DMS 273 (cell line): Measurements from ENCODE around the gene ITGAL.
"Not testable (repeated sequence)": the region's sequence is repeated elsewhere in the genome, so short reads cannot be mapped to it uniquely, and the experiment has no call there.

Experiments
- DNase-seq: peaks from one replicate; lab custom pipeline; 2025; ENCODE audit not compliant: unreplicated experiment; lab: John Stamatoyannopoulos, UW

Gene ITGAL

DNA sequence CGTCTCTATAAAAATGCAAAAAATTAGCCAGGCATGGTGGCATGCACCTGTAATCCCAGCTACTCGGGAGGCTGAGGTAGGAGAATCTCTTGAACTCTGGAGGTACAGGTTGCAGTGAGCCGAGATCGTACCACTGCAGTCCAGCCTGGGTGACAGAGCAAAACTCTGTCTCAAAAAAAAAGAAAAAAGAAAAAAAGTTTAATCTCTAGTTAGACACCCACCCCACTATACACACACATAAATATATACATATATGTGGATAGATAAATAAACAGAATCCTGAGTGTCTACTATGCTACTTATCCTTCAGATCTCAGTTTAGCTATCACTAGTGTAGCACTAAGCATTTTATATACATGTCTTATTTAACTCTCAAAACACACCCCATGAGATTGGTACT is 18.7 kb downstream of the ITGAL start:
- no peak for DNase-seq

DNA sequence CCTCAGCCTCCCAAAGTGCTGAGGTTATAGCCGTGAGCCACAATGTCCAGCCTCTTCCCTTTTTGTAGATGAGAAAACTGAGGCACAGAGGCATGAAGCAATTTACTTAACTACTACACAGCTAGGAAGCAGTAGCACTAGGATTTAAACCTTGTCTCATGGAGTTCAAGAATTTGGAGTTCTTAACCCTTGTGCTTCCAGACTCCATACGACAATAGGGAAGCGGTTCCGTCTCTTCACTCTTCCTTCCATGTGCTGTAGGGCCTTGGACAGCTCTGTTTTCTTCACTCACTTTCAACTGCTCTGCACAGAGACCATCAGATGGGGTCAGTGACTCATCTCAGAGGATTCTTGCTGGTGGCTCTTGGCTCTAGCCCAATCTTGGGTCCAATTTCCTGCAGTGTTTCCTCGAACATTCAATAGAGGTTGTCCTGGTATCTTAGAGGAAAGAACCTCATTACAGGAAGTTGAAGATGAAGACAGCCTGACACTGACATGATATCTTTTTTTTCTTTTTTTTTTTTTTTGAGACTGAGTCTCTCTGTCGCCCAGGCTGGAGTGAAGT is 19.3 kb downstream of the ITGAL start:
- peak; percentile 53 for DNase-seq

DNA sequence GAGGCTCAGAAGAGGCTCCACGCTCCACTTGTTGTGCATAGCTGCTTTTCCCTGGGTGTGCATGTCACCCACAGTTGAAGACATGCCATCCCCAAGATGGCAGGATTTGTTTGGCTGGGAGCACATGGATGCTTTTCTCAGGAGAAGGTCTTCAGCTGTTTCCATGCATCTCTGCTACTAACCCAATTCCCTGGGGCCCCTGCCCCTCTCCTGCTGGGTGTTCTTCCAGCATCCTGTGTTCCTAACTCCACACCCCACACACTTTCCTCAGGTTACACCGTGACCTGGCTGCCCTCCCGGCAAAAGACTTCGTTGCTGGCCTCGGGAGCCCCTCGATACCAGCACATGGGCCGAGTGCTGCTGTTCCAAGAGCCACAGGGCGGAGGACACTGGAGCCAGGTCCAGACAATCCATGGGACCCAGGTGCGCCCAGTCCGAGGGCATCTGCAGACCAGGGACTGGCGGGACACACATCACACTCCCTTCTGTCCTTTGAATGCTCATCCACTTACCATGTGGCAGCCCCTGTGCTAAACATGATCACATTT is 21.5 kb downstream of the ITGAL start:
- DNase-seq = no peak

DNA sequence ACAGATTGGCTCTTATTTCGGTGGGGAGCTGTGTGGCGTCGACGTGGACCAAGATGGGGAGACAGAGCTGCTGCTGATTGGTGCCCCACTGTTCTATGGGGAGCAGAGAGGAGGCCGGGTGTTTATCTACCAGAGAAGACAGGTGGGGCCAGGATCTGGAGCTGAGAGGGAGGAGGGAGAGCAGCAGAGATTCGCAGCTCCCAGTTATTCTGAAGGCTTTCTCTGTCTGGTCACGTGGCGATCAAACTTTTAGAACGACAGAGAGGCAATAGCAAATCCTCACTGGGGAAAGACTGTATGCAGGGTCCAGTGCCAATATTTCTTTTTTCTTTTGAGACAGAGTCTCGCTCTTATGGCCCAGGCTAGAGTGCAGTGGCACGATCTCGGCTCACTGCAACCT is 22.2 kb downstream of the ITGAL start:
- no peak for DNase-seq

DNA sequence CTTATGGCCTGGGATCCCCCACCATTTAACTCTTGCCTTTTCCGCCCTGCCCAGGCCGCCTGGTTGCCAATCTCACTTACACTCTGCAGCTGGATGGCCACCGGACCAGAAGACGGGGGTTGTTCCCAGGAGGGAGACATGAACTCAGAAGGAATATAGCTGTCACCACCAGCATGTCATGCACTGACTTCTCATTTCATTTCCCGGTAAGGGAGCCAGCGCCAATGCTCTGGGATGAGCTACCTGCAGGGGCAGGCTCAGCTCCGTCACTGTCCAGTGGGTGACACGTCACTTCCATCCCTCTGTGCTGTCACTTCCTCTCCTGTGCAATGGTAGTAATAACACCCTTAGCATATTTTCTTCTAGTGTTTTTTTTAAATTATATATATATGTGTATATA is 26.7 kb downstream of the ITGAL start:
- DNase-seq = no peak

DNA sequence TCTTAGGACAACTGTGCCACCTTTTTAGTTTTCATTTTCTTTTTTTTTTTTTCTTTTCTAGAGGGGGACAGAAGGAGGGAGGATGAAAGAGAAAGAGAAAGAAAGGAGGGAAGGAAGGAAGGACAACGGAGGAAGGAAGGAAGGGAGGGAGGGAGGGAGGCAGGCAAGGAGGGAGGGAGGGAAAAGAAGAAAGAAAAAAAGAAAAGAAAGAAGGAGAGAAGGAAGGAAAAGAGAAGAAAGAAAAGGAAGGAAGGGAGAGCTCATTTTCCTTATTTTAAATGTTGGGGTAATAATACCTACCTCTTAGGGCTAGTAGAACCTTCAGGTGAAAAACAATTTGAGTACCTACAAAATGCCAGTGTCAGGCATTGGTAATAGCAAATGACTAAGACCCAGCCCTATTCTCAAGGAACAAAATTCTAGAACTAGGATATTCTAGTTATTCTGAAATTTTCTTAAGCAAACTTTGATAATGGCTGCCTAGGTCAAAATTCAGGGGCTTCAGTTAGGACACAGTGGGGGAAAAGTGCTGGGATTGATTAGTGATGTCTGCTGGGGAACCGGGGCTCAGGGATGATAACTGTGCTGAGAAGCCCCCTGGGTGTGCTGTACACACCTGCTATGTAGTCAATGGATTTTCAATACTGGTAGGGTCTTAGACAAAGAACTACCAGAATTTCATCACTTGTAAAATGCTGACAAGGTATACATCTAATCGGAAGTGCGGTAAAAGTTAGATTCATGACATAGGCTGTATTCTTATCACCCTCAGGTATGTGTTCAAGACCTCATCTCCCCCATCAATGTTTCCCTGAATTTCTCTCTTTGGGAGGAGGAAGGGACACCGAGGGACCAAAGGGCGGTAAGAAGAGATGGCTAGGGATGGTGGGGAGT is 31.1 kb downstream of the ITGAL start:
- no peak for DNase-seq

DNA sequence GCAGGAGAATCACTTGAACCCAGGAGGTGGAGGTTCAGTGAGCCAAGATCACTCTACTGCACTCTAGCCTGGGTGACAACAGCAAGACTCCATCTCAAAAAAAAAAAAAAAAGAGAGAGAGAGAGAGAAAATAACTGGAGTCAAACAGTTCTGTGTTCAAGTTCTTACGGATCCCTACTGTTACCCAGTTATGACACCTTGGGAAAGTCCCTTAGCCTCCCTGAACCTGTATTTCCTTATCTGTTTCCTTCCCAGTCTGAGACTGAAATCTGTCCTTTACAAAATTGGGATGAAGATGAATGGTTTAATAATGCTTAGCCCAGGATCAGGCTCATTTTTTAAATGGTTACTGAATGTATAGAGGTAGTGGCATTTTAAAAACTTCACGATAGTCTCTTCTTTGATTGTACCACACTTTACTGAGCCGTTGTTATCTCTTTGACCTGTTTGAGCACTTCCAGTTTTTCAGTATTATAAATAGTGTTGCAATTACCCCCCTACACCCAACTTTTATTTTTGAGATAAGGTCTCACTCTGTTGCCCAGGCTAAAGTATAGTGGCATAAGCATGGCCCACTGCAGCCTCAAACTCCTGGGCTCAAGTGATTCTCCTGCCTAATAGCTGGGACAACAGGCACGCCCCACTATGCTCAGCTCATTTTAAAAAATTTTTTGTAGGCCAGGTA is 36.7 kb downstream of the ITGAL start:
- DNase-seq = no peak

DNA sequence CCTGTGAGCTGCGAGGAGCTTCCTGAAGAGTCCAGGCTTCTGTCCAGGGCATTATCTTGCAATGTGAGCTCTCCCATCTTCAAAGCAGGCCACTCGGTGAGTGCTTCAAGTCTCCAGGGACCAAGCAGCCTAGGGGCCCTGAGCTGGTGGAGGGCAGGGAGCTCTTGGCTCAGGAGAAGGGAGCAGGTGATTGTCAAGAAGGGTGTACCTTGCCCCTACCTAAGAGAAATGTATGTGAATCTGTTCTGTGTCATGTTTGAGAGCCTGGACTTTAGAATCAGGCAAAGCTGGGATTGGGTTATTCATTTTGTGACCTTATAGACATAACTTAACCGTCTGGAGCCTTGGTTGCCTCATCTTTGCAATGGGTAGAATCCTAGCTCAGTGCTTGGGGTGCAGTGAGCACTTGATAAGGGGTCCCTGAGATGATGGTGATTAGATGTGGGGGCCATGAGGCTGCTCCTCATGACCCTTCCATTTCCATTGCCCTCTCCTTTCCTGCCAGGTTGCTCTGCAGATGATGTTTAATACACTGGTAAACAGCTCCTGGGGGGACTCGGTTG is 37.9 kb downstream of the ITGAL start:
- DNase-seq = no peak

DNA sequence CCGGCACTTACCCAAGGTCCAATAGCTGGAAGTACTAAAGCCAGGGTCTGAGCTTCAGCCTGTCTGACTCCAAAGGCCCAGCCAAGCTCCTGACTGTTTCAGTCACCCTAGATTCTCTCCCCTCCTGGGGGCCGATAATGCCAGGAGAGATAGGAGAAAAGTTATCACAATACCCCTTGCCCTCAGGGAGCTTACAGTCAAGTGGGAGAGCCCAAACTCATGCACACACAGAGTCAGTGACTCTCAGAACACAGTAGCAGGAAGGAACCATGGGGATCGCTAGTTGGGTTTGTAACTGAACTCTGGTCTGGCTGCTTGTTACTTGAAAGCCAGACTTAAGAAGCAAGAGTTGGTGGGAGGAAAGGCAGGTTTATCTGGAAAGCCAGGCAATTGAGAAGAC is 39.0 kb downstream of the ITGAL start:
- no peak for DNase-seq

DNA sequence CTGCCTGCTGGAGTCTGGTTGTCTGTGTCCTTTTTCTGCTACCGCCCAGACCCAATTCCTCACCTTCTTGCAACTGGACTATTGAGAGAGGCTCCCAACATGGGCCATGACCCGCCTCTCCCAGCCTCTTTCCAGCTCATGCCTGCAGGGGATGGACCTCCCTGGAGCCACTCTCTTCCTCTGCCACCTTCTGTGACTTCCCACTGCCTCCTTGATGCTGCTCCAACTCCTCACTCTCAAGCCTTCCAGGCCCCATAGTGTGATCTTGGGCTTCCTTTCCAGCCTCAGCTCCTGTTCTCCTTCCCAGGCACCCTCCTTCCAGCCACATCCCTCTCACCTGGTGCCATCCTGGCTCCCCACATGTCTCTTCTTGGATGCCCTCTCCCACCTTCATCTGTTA is 42.7 kb downstream of the ITGAL start:
- DNase-seq = no peak

DNA sequence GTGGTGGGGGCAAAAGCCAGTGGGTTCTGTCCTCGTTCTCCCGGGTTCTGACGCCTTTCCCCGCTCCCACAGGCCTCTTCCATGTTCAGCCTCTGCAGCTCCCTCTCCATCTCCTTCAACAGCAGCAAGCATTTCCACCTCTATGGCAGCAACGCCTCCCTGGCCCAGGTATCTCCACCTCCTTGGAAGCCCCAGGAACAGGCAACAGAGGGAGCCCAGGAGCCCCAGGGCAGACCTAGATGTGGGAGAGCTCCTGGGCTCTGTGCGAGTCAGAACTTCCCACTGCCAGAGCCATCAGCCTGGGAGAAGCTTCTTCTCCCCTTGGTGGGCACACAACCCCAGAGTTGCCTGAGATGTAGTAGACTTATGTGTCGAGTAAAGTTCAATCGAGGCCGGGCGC is 46.0 kb downstream of the ITGAL start:
- DNase-seq = no peak

DNA sequence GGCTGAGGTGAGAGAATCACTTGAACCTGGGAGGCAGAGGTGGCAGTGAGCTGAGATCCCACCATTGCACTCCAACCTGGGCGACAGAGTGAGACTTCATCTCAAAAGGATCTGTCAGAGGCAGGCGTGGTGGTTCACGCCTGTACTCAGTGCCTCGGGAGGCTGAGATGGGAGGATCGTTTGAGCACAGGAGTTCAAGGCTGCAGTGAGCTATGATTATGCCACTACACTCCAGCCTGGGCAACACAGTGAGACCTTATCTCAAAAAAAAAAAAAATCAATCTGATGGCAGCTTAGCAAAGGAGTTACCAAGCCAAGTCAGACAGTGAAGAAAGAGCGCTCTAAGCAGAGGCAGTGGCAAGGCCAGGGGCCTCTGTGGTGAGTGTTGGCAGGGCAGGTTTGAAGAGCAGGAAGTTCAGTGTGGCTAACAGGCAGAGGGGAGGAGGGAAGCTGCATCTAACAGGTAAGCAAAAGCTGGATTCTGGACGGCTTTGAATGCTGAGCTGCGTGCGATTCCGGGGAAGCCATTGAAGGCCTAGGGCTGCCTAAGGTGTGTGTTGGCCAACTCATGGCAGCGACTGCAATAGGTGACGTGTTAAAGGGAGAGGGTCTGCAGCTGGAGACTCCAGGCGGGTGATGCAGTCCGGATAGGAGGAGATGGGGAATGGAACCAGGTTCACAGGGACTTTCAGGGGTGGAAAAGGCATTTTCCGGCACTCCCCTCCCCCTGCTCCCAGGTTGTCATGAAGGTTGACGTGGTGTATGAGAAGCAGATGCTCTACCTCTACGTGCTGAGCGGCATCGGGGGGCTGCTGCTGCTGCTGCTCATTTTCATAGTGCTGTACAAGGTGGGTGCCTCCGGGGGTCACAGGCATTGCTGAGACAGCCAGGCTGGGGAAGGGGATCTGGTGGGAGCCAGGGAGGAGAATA is 46.8 kb downstream of the ITGAL start:
- no peak for DNase-seq

DNA sequence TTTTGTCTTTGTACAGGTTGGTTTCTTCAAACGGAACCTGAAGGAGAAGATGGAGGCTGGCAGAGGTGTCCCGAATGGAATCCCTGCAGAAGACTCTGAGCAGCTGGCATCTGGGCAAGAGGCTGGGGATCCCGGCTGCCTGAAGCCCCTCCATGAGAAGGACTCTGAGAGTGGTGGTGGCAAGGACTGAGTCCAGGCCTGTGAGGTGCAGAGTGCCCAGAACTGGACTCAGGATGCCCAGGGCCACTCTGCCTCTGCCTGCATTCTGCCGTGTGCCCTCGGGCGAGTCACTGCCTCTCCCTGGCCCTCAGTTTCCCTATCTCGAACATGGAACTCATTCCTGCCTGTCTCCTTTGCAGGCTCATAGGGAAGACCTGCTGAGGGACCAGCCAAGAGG is 48.9 kb downstream of the ITGAL start:
- no peak for DNase-seq

DNA sequence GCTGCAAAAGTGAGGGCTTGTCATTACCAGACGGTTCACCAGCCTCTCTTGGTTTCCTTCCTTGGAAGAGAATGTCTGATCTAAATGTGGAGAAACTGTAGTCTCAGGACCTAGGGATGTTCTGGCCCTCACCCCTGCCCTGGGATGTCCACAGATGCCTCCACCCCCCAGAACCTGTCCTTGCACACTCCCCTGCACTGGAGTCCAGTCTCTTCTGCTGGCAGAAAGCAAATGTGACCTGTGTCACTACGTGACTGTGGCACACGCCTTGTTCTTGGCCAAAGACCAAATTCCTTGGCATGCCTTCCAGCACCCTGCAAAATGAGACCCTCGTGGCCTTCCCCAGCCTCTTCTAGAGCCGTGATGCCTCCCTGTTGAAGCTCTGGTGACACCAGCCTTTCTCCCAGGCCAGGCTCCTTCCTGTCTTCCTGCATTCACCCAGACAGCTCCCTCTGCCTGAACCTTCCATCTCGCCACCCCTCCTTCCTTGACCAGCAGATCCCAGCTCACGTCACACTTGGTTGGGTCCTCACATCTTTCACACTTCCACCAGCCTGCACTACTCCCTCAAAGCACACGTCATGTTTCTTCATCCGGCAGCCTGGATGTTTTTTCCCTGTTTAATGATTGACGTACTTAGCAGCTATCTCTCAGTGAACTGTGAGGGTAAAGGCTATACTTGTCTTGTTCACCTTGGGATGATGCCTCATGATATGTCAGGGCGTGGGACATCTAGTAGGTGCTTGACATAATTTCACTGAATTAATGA is 49.5 kb downstream of the ITGAL start:
- DNase-seq = no peak

DNA sequence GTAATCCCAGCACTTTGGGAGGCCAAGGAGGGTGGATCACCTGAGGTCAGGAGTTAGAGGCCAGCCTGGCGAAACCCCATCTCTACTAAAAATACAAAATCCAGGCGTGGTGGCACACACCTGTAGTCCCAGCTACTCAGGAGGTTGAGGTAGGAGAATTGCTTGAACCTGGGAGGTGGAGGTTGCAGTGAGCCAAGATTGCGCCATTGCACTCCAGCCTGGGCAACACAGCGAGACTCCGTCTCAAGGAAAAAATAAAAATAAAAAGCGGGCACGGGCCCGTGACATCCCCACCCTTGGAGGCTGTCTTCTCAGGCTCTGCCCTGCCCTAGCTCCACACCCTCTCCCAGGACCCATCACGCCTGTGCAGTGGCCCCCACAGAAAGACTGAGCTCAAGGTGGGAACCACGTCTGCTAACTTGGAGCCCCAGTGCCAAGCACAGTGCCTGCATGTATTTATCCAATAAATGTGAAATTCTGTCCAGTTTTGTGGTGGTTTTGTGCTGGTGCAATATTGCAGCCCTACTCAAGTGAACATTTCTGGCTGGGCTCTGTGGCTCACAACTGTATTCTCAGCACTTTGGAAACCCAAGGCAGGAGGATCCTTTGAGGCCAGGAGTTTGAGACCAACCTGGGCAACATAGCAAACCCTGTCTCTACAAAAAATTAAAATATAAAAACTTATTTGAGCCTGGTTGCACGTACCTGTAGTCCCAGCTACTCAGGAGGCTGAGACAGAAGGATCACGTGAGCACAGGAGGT is 50.3 kb downstream of the ITGAL start:
- DNase-seq = not testable (repeated sequence)

DNA sequence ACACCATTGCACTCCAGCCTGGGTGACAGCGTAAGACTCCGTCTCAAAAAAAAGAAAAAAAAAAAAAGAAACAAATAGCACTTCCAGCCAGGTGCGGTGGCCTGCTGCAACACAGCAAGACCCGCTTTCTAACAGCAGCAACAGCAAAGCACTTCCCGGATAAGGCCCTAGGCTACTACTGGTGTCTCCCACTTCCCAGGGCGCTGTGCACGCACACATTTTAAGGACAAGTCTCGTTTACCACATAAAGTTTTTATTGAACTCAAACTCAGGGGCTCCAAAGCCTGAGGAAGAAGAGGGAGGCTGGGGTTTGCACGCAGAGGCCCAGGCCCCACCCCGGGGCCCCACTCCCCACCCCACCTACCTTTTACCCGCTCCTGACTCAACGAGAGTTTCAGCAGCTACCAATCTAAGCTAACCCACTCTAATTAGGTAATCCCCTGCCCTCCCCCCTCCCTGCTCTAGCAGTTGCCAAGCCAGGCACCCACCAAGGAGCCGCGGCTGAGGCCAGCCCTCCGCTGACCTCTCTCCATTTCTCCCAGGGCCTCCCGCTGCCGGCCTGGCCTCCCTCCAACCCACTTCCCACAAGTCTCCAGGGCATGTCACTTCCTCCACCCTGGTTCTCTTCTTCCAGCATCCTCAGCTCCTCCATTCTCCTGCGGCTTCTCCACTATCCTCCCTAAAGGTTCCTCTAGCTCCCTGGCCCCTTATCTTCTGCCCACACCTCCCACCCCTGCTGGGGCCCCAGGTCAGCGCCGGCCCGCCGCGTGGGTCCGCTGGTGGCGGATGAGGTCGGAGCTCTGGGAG is 51.4 kb downstream of the ITGAL start:
- DNase-seq = no peak

DNA sequence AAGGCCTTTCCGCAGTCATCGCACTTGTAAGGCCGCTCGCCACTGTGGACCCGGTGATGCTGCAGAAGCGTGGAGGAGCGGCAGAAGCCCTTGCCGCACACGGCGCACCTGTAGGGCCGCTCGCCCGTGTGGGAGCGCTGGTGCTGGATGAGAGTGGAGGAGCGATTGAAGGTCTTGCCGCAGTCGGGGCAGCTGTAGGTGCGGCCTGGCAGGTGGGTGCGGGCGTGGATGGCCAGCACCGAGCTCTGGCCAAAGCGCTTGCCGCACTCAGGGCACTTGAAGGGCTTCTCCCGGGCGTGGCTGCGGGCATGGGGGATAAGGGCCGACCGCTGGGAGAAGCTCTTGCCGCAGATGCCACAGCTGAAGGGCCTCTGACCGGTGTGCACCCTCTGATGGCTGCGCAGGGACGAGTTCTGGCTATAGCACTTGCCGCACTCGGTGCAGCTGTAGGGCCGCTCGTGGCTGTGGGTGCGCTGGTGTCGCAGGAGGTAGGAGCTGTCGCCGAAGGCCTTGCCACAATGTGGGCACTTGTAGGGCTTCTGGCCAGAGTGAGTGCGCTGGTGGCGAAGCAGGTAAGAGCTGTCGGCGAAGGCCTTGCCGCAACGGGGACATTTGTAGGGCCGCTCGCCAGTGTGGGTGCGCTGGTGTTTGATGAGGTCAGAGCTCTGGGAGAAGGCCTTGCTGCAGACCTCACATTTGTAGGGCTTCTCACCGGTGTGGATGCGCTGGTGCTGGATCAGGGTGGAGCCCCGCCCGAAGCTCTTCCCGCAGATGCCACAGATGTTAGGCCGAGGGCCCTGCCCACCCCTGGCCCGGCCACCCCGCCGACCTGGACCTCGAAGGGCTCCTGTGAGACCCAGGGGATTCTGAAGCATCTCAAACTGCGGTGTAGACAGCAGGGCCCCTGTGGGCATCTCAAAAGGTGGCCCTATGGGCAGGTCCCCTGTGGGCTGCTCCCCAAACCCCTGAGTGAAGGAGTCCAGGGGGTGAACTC is 52.3 kb downstream of the ITGAL start:
- DNase-seq = no peak
